Subcutaneous adipose tissue (tissue), 4 donors: ENCODE results near the gene ZMYM2. TPM values are rescaled to one million over a fixed set of nuclear protein-coding genes. Genes with fewer than 3 reads are reported as not detected.

Experiments used
- CTCF ChIP-seq: fragments of 450-650 bp; IDR thresholded peaks from one replicate; pipeline ENCODE4 v1.5.1; 2016; ENCODE audit warnings: low read depth, mild to moderate bottlenecking, control low read depth, antibody characterized with exemption, moderate library complexity
- total RNA-seq, 4 donors: library from RNA; depleted of rRNA; stranded (reverse); fragments of >200 nt; gene quantifications; one replicate each; pipeline ENCODE4 v1.1.0, GENCODE V29; 2016

ZMYM2 gene
- total RNA-seq, 4 donors from 2014 or later = 73.3 to 97.2 (median 86.5) TPM

GRCh38 chr13:20033486-20033885, 75.0 kb downstream of the ZMYM2 start:
- TF ChIP-seq CTCF = no peak

- no peak for TF ChIP-seq CTCF
Observed at GRCh38 chr13:20035130-20035529, 76.6 kb downstream of the ZMYM2 start.

GRCh38 chr13:20037908-20038307, 79.4 kb downstream of the ZMYM2 start:
- TF ChIP-seq CTCF = no peak

- TF ChIP-seq CTCF = no peak
Observed at GRCh38 chr13:20043207-20043925, 84.8 kb downstream of the ZMYM2 start.

GRCh38 chr13:20044086-20044485, 85.6 kb downstream of the ZMYM2 start:
- TF ChIP-seq CTCF = no peak

- no peak for TF ChIP-seq CTCF
Observed at GRCh38 chr13:20045950-20046548, 87.5 kb downstream of the ZMYM2 start.

GRCh38 chr13:20049558-20050473, 91.3 kb downstream of the ZMYM2 start:
- TF ChIP-seq CTCF = no peak
